Heart right ventricle (tissue), 16 donors: Measurements from ENCODE around the gene ZNF160. TPM values are rescaled to one million over a fixed set of nuclear protein-coding genes. Genes with fewer than 3 reads are reported as not detected.
"Not testable (repeated sequence)": the region's sequence is repeated elsewhere in the genome, so short reads cannot be mapped to it uniquely, and the experiment has no call there.

ENCODE experiments used
- ATAC-seq, 8 donors: fragments of 200-7000 bp; cut with Tn5 transposase; one replicate each; pipeline ENCODE4 v1.9.1; 2020; ENCODE audit warnings: mild to moderate bottlenecking in 8 of 8, moderate library complexity in 8 of 8, moderate number of reproducible peaks in 1 of 8
- DNase-seq, 2 donors: peaks; one replicate each; pipeline ENCODE4 v3.0.0-alpha.2; 2020
- H3K27ac ChIP-seq, 10 donors: fragments of 200-600 bp; sonication (generic) in 2 of 10; one replicate each; pipeline versions ENCODE4 v1.5.0 to v1.8.0; 2020 to 2022; ENCODE audit warnings: mild to moderate bottlenecking in 3 of 10
- H3K27me3 ChIP-seq, 7 donors: fragments of 200-600 bp; one replicate each; pipeline ENCODE4 v1.8.0; 2021 to 2022; ENCODE audit warnings: mild to moderate bottlenecking in 2 of 7
- H3K36me3 ChIP-seq, 9 donors: fragments of 200-600 bp; sonication (generic) in 1 of 9; one replicate each; pipeline versions ENCODE4 v1.5.0 to v1.8.0; 2020 to 2022; ENCODE audit warnings: mild to moderate bottlenecking in 2 of 9
- H3K4me1 ChIP-seq, 9 donors: fragments of 200-600 bp; sonication (generic) in 1 of 9; one replicate each; pipeline versions ENCODE4 v1.5.0 to v1.8.0; 2020 to 2022; ENCODE audit warnings: mild to moderate bottlenecking in 4 of 9
- H3K4me3 ChIP-seq, 10 donors: fragments of 200-600 bp; sonication (generic) in 2 of 10; one replicate each; pipeline versions ENCODE4 v1.5.0 to v1.8.0; 2020 to 2022; ENCODE audit warnings: mild to moderate bottlenecking in 7 of 10, moderate library complexity in 2 of 10
- H3K9me3 ChIP-seq, 11 donors: fragments of 200-600 bp in 10 of 11; sonication (generic) in 2 of 11; one replicate each; pipeline versions ENCODE4 v1.5.0 to v1.8.0; 2013 to 2022; ENCODE audit warnings: mild to moderate bottlenecking in 2 of 11, control low read depth in 1 of 11, moderate library complexity in 1 of 11
- CTCF ChIP-seq, 9 donors: fragments of 200-600 bp; sonication (generic) in 2 of 9; IDR thresholded peaks; one replicate each; pipeline versions ENCODE4 v1.5.0 to v1.8.0; 2021 to 2022; ENCODE audit warnings: antibody characterized with exemption in 9 of 9, mild to moderate bottlenecking in 5 of 9, moderate library complexity in 1 of 9
- WGBS, 2 donors: extraction: QIAGEN DNeasy Blood & Tissue Kit; methylation state at CpG; one replicate each; pipeline ENCODE4 v1.1.7; 2013; ENCODE audit warnings: inconsistent platforms in 1 of 2; 5-methylcytosine and 5-hydroxymethylcytosine counted together
- intact Hi-C, 10 donors: fragments of 100-400 bp; cut with DNase I; formaldehyde crosslinking; loops; one replicate each; pipeline versions ENCODE4 v1.11.1 to v1.14.2; 2022
- polyA plus RNA-seq, 2 donors: library from polyadenylated mRNA; stranded (reverse); fragments of 200-250 nt; gene quantifications; one replicate each; pipeline ENCODE4 v1.2.3, GENCODE V29; 2013
- total RNA-seq, 10 donors: library from RNA; stranded (reverse); fragmentation: NEBNext Ultra II Directional in 3 of 10; extraction: Animal tissue kit (Norgen Biotek cat#: 25700) in 3 of 10; gene quantifications; one replicate each; pipeline versions ENCODE4 v1.2.1 to v1.2.4, GENCODE V29; 2021 to 2023
- donor health status: Arrhythmogenic right ventricular cardiomyopathy.
- donor health status: ischemic (EF 13 %, LVEDD 7.1; RV severe dilation, severe dysfunction).
- donor health status: healthy with polysubstance abuse.
- donor health status: DM: no; HTN: yes; CAD: no.
- donor health status: DM: no; HTN: no; CAD: no.
- donor health status: ischemic (EF 25% LVEDD 6.9; RV normal size, moderate dysfunction).
- donor health status: ischemic (EF 25% LVEDD 5.7; RV mildly dilated, moderate dysfunction).
- donor health status: healthy.
- donor health status: DM: yes; HTN: yes; CAD: no.
- donor health status: Ischemic cardiomyopathy.
- donor health status: ischemic (EF 35%, LVEDD 5.7; RV mildly dilated, moderate dysfunction).
- donor health status: nonischemic (EF 11% LVEDD 7.7; RV severe dilation, severe dysfunction).
- donor health status: DM: yes; HTN: yes; CAD: no.
- donor health status: PGD.
- donor health status: ischemic (EF 29% LVEDD 5.4; RV normal size, mild dysfunction).
- donor health status: nonischemic (EF 23%, LVEDD 6.1; RV moderate dilation, normal function).

ZNF160 gene
- total and polyA plus RNA-seq, 12 donors = 9.1 to 25.9 (median 18.5) TPM

- intact Hi-C loops = no loop called here
- WGBS, 2 donors = 95 to 97% methylated on average over 2 of the region's 2 CpGs
- Histone ChIP-seq H3K27me3 (peaks cover 0 to 33% (median 0%) of the 10 kb centered on the region in 7 donors), H3K4me1 (no peaks in the 10 kb centered on the region), H3K36me3 (no peaks in the 10 kb centered on the region), H3K4me3 (no peak overlapping the region), H3K9me3 (peaks cover 0 to 63% (median 7%) of the 10 kb centered on the region in 11 donors), H3K27ac (no peak overlapping the region)
- ATAC-seq (no peak), DNase-seq (no peak)
- no peak for TF ChIP-seq CTCF (IDR thresholded peaks at IDR 0.05)
These were observed 69.2 kb downstream of the ZNF160 start for GRCh38 chr19:53034054-53034453.

- 13 to 15% methylated on average over 6 to 7 of the region's 7 CpGs for WGBS, 2 donors
- DNase-seq, ATAC-seq, H3K4me3 ChIP-seq, intact Hi-C loops, H3K36me3 ChIP-seq, H3K4me1 ChIP-seq, H3K27ac ChIP-seq: not testable (repeated sequence)
- Histone ChIP-seq H3K9me3 (peaks cover 0 to 43% (median 0%) of the 10 kb centered on the region in 11 donors), H3K27me3 (peaks cover 0 to 21% (median 0%) of the 10 kb centered on the region in 7 donors)
These were observed 74.9 kb downstream of the ZNF160 start for GRCh38 chr19:53028306-53028705.

GRCh38 chr19:53019684-53020083 lies 83.5 kb downstream of the ZNF160 start:
- Histone ChIP-seq H3K4me1 (no peaks in the 10 kb centered on the region), H3K27ac (no peak overlapping the region), H3K4me3 (no peak overlapping the region), H3K36me3 (no peaks in the 10 kb centered on the region), H3K27me3 (peaks cover 0 to 11% (median 0%) of the 10 kb centered on the region in 7 donors), H3K9me3 (peaks cover 0 to 52% (median 10%) of the 10 kb centered on the region in 11 donors)
- WGBS, 2 donors = 11 to 24% methylated on average over 1 of the region's 1 CpG
- no peak for TF ChIP-seq CTCF (IDR thresholded peaks at IDR 0.05)
- ATAC-seq (no peak), DNase-seq (no peak)
- intact Hi-C loops = no loop called here

Other genes with a start within 250 kb of the ZNF160 start
- 10 to 100 TPM in 3 of 10 donors, 1 to 10 TPM in 7; 6.1 to 12.7 (median 9.2) TPM for gene ZNF468, start 245.8 kb downstream of the ZNF160 start, total RNA-seq
- 1 to 10 TPM; 5.3 to 9.1 TPM for gene ZNF468, start 245.8 kb downstream of the ZNF160 start, polyA plus RNA-seq
- gene ZNF320, start 205.8 kb downstream of the ZNF160 start, total RNA-seq = 10 to 100 TPM in 1 of 10 donors, 1 to 10 TPM in 9; 6.3 to 16.3 (median 7.6) TPM
- 10 to 100 TPM in 1 of 2 donors, 1 to 10 TPM in 1; 2.7 to 10.0 TPM for gene ZNF320, start 205.8 kb downstream of the ZNF160 start, polyA plus RNA-seq
- 1 to 10 TPM in 9 of 10 donors, under 1 TPM in 1; 0.76 to 2.3 (median 1.4) TPM for gene ZNF888, start 180.0 kb downstream of the ZNF160 start, total RNA-seq
- gene ZNF888, start 180.0 kb downstream of the ZNF160 start, polyA plus RNA-seq = 1 to 10 TPM in 1 of 2 donors, under 1 TPM in 1; 0.70 to 1.6 TPM
- 10 to 100 TPM in 1 of 10 donors, 1 to 10 TPM in 9; 3.8 to 11.8 (median 5.6) TPM for gene ZNF816, start 140.5 kb downstream of the ZNF160 start, total RNA-seq
- 1 to 10 TPM; 1.6 to 1.9 TPM for gene ZNF816, start 140.5 kb downstream of the ZNF160 start, polyA plus RNA-seq
- gene ERVV-1, start 89.5 kb downstream of the ZNF160 start, total RNA-seq = under 1 TPM in 1 of 10 donors, not detected in 9; 0.19 TPM
- under 1 TPM in 1 of 2 donors, not detected in 1; 0.03 TPM for gene ERVV-1, start 89.5 kb downstream of the ZNF160 start, polyA plus RNA-seq
- not detected for gene ERVV-2, start 58.7 kb downstream of the ZNF160 start, total RNA-seq
- gene ERVV-2, start 58.7 kb downstream of the ZNF160 start, polyA plus RNA-seq = not detected
- 10 to 100 TPM; 18.7 to 32.5 (median 22.8) TPM for gene ZNF415, start 29.5 kb upstream of the ZNF160 start, total RNA-seq
- gene ZNF415, start 29.5 kb upstream of the ZNF160 start, polyA plus RNA-seq = 10 to 100 TPM in 1 of 2 donors, 1 to 10 TPM in 1; 9.5 to 19.8 TPM
- gene ZNF347, start 55.6 kb upstream of the ZNF160 start, total RNA-seq = 10 to 100 TPM in 2 of 10 donors, 1 to 10 TPM in 8; 5.4 to 11.3 (median 7.2) TPM
- 1 to 10 TPM; 2.0 to 3.2 TPM for gene ZNF347, start 55.6 kb upstream of the ZNF160 start, polyA plus RNA-seq
- 1 to 10 TPM in 7 of 10 donors, under 1 TPM in 3; 0.75 to 3.3 (median 1.2) TPM for gene ZNF665, start 89.9 kb upstream of the ZNF160 start, total RNA-seq
- gene ZNF665, start 89.9 kb upstream of the ZNF160 start, polyA plus RNA-seq = 1 to 10 TPM; 1.5 to 1.6 TPM
- 10 to 100 TPM; 16.9 to 28.0 (median 22.5) TPM for gene ZNF677, start 151.5 kb upstream of the ZNF160 start, total RNA-seq
- 10 to 100 TPM in 1 of 2 donors, 1 to 10 TPM in 1; 7.9 to 14.3 TPM for gene ZNF677, start 151.5 kb upstream of the ZNF160 start, polyA plus RNA-seq
- gene VN1R2, start 154.9 kb upstream of the ZNF160 start, total RNA-seq = not detected
- gene VN1R2, start 154.9 kb upstream of the ZNF160 start, polyA plus RNA-seq = not detected
- not detected for gene VN1R4, start 164.3 kb upstream of the ZNF160 start, total RNA-seq
- not detected for gene VN1R4, start 164.3 kb upstream of the ZNF160 start, polyA plus RNA-seq
- 1 to 10 TPM; 2.7 to 4.9 (median 3.8) TPM for gene ZNF845, start 230.3 kb upstream of the ZNF160 start, total RNA-seq
- 1 to 10 TPM; 1.3 to 2.2 TPM for gene ZNF845, start 230.3 kb upstream of the ZNF160 start, polyA plus RNA-seq